K562 (cell line): ENCODE results near the gene ST6GALNAC6. TPM values are rescaled to one million over a fixed set of nuclear protein-coding genes. Genes with fewer than 3 reads are reported as not detected.

Source experiments
- BRF1 ChIP-seq: IDR thresholded peaks from 3 replicates; pipeline ENCODE4 v1.6.1; 2011; ENCODE audit warnings: borderline replicate concordance, mild to moderate bottlenecking; ENCODE audit not compliant: insufficient read length; ENCODE audit errors: extremely low read depth
- BRF2 ChIP-seq: IDR thresholded peaks from 3 replicates; pipeline ENCODE4 v1.6.1; 2011; ENCODE audit warnings: borderline replicate concordance, mild to moderate bottlenecking; ENCODE audit not compliant: insufficient read length, insufficient read depth
- HNRNPK ChIP-seq: fragments of 200-400 bp; formaldehyde crosslinking; IDR thresholded peaks from one replicate; pipeline ENCODE4 v1.6.1; 2018; ENCODE audit warnings: mild to moderate bottlenecking, low read depth, low read length; ENCODE audit not compliant: poor library complexity, severe bottlenecking
- KLF16 ChIP-seq: IDR thresholded peaks from 2 replicates; pipeline ENCODE4 v1.6.1; 2016; ENCODE audit warnings: antibody characterized with exemption
- MYNN ChIP-seq, 2 experiments: sonication (generic); formaldehyde crosslinking in 1 of 2; IDR thresholded peaks; 2 replicates each; pipeline versions ENCODE4 v1.5.0 to v1.6.1; 2016 to 2020; ENCODE audit warnings: antibody characterized with exemption in 1 of 2, missing genetic modification reagents in 1 of 2
- OTX1 ChIP-seq: fragments of 450-650 bp; formaldehyde crosslinking; IDR thresholded peaks from 2 replicates; pipeline ENCODE4 v1.4.0; 2022; ENCODE audit warnings: mild to moderate bottlenecking
- POLR2AphosphoS2 ChIP-seq: IDR thresholded peaks from 2 replicates; pipeline ENCODE4 v1.6.1; 2012; ENCODE audit warnings: low read length, improper control_type of control experiment
- RAD21 ChIP-seq, 2 experiments: fragments of 250-450 bp in 1 of 2; fragments of 450-650 bp in 1 of 2; sonication (Bioruptor Pico) in 1 of 2; formaldehyde crosslinking in 1 of 2; IDR thresholded peaks in 1 of 2; conservative IDR thresholded peaks in 1 of 2; 2 replicates each; pipeline versions ENCODE4 v1.4.0 to v1.8.0; 2020 to 2022; ENCODE audit warnings: mild to moderate bottlenecking in 2 of 2, moderate library complexity in 1 of 2
- TCF15 ChIP-seq: fragments of 250-450 bp; sonication (Bioruptor Pico); IDR thresholded peaks from 2 replicates; pipeline ENCODE4 v1.8.0; 2022; ENCODE audit warnings: moderate library complexity, mild to moderate bottlenecking, inconsistent platforms
- TCF7L2 ChIP-seq: fragments of 150-350 bp; IDR thresholded peaks from 2 replicates; pipeline ENCODE4 v1.6.1; 2016; ENCODE audit warnings: low read depth, mild to moderate bottlenecking, low read length, moderate library complexity
- U2AF1 ChIP-seq: fragments of 200-400 bp; formaldehyde crosslinking; optimal IDR thresholded peaks from 2 replicates; pipeline ENCODE3; 2017; ENCODE audit warnings: mild to moderate bottlenecking, low read depth, low read length, moderate library complexity
- WHSC1 ChIP-seq: IDR thresholded peaks from one replicate; pipeline ENCODE4 v1.6.1; 2012; ENCODE audit warnings: low read length, control low read depth, inconsistent platforms
- ZBTB7A ChIP-seq: IDR thresholded peaks from 2 replicates; pipeline ENCODE4 v1.6.1; 2011; ENCODE audit warnings: low read depth, mild to moderate bottlenecking, low read length, moderate library complexity, borderline replicate concordance; ENCODE audit not compliant: control insufficient read depth
- ZNF143 ChIP-seq: sonication (generic); formaldehyde crosslinking; IDR thresholded peaks from 2 replicates; pipeline ENCODE4 v1.9.0; 2022; ENCODE audit warnings: mild to moderate bottlenecking, missing genetic modification reagents
- ZNF444 ChIP-seq: fragments of 250-450 bp; sonication (Bioruptor Pico); IDR thresholded peaks from 2 replicates; pipeline ENCODE4 v1.4.0; 2020; ENCODE audit warnings: mild to moderate bottlenecking, moderate library complexity
- ZNF830 ChIP-seq: fragments of 250-450 bp; sonication (Bioruptor Pico); IDR thresholded peaks from 2 replicates; pipeline ENCODE4 v1.5.0; 2021; ENCODE audit warnings: mild to moderate bottlenecking
- polyA plus RNA-seq, 8 experiments: library from polyadenylated mRNA; depleted of rRNA in 4 of 8; stranded (reverse) in 5 of 8; unstranded in 3 of 8; fragments of >200 nt; fragmentation: Nextera tagmentation in 2 of 8; fragmentation: Illumina TruSeq in 1 of 8; extraction: Ambion mirVana in 2 of 8; extraction: Trizol in 1 of 8; gene quantifications; 2 replicates each; pipeline versions ENCODE4 v1.2.1 to v1.2.3, GENCODE V29; 2011 to 2014; ENCODE audit warnings: inconsistent platforms in 1 of 8, missing spikeins in 1 of 8
- total RNA-seq, 7 experiments: library from RNA; depleted of rRNA in 6 of 7; stranded (reverse); fragments of >200 nt in 6 of 7; fragmentation: Illumina TruSeq in 2 of 7; extraction: Trizol in 2 of 7; gene quantifications; 2 replicates each; pipeline versions ENCODE4 v1.2.1 to v1.2.3, GENCODE V29; 2011 to 2021; ENCODE audit warnings: low replicate concordance in 1 of 7
- TF ChIP-seq, protein P1 (sequence below): fragments of 450-650 bp; formaldehyde crosslinking; IDR thresholded peaks from 2 replicates; pipeline ENCODE4 v1.4.0; 2020; ENCODE audit warnings: mild to moderate bottlenecking
- TF ChIP-seq, protein P2 (sequence below): sonication (generic); formaldehyde crosslinking; IDR thresholded peaks from 2 replicates; pipeline ENCODE4 v1.8.1; 2023; ENCODE audit warnings: missing genetic modification reagents, mild to moderate bottlenecking, borderline replicate concordance

Gene ST6GALNAC6
- total and polyA plus RNA-seq, 9 of the 15 experiments (the other 6 are each of a cell fraction or from before 2014, with no cell fraction given) = 0.13 to 23.0 (median 14.5) TPM

- TF ChIP-seq ZNF143 (peak; percentile 95), KLF16 (no peak), TCF7L2 (no peak), BRF2 (no peak), ZBTB7A (peak; percentile 87), OTX1 (CRISPR knock-in tag) (peak; percentile 39; the same call in 1 of the 2 replicates), MYNN (IDR thresholded peaks at IDR 0.05) (no peak), MYNN (CRISPR knock-in tag; IDR thresholded peaks at IDR 0.05) (no peak), RAD21 (CRISPR knock-in tag; conservative IDR thresholded peaks at IDR 0.05 in 1 of 2, IDR thresholded peaks at IDR 0.05 in 1 of 2) (no peak), HNRNPK (no peak), ZNF444 (CRISPR knock-in tag) (no peak), ZNF830 (CRISPR knock-in tag) (no peak), POLR2AphosphoS2 (peak; percentile 89; the same call in 1 of the 2 replicates), WHSC1 (no peak), BRF1 (no peak), U2AF1 (no peak), TCF15 (CRISPR knock-in tag) (no peak)
- TF ChIP-seq, protein P1, sequence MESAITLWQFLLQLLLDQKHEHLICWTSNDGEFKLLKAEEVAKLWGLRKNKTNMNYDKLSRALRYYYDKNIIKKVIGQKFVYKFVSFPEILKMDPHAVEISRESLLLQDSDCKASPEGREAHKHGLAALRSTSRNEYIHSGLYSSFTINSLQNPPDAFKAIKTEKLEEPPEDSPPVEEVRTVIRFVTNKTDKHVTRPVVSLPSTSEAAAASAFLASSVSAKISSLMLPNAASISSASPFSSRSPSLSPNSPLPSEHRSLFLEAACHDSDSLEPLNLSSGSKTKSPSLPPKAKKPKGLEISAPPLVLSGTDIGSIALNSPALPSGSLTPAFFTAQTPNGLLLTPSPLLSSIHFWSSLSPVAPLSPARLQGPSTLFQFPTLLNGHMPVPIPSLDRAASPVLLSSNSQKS (CRISPR knock-in tag) = no peak
- TF ChIP-seq, protein P2, sequence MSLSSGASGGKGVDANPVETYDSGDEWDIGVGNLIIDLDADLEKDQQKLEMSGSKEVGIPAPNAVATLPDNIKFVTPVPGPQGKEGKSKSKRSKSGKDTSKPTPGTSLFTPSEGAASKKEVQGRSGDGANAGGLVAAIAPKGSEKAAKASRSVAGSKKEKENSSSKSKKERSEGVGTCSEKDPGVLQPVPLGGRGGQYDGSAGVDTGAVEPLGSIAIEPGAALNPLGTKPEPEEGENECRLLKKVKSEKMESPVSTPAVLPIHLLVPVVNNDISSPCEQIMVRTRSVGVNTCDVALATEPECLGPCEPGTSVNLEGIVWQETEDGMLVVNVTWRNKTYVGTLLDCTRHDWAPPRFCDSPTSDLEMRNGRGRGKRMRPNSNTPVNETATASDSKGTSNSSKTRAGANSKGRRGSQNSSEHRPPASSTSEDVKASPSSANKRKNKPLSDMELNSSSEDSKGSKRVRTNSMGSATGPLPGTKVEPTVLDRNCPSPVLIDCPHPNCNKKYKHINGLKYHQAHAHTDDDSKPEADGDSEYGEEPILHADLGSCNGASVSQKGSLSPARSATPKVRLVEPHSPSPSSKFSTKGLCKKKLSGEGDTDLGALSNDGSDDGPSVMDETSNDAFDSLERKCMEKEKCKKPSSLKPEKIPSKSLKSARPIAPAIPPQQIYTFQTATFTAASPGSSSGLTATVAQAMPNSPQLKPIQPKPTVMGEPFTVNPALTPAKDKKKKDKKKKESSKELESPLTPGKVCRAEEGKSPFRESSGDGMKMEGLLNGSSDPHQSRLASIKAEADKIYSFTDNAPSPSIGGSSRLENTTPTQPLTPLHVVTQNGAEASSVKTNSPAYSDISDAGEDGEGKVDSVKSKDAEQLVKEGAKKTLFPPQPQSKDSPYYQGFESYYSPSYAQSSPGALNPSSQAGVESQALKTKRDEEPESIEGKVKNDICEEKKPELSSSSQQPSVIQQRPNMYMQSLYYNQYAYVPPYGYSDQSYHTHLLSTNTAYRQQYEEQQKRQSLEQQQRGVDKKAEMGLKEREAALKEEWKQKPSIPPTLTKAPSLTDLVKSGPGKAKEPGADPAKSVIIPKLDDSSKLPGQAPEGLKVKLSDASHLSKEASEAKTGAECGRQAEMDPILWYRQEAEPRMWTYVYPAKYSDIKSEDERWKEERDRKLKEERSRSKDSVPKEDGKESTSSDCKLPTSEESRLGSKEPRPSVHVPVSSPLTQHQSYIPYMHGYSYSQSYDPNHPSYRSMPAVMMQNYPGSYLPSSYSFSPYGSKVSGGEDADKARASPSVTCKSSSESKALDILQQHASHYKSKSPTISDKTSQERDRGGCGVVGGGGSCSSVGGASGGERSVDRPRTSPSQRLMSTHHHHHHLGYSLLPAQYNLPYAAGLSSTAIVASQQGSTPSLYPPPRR (CRISPR knock-in tag) = no peak
Observed at GRCh38 chr9:127937388-127938297, 38.2 kb upstream of the ST6GALNAC6 start, which contains the start of gene DPM2 (continued).
